K562 (cell line): ENCODE data around the gene LZTS2. TPM values are rescaled to one million over a fixed set of nuclear protein-coding genes. Genes with fewer than 3 reads are reported as not detected.

ENCODE experiments used
- AFF4 ChIP-seq: sonication (generic); formaldehyde crosslinking; IDR thresholded peaks from 2 replicates; pipeline ENCODE4 v1.8.0; 2023; ENCODE audit warnings: mild to moderate bottlenecking, missing genetic modification reagents
- ATF2 ChIP-seq: sonication (generic); formaldehyde crosslinking; IDR thresholded peaks from 2 replicates; pipeline ENCODE4 v1.8.1; 2022; ENCODE audit warnings: missing genetic modification reagents
- BDP1 ChIP-seq: IDR thresholded peaks from 3 replicates; pipeline ENCODE4 v1.6.1; 2011; ENCODE audit not compliant: insufficient read length, insufficient read depth
- CCAR2 ChIP-seq: fragments of 200-400 bp; formaldehyde crosslinking; IDR thresholded peaks from 2 replicates; pipeline ENCODE4 v1.6.1; 2017; ENCODE audit warnings: mild to moderate bottlenecking, low read depth, low read length
- CREM ChIP-seq: IDR thresholded peaks from 2 replicates; pipeline ENCODE4 v1.6.1; 2014; ENCODE audit warnings: antibody characterized with exemption, low read depth
- CTCF ChIP-seq, 3 experiments: IDR thresholded peaks in 2 of 3; conservative IDR thresholded peaks in 1 of 3; 2 replicates each; pipeline ENCODE4 v1.5.1; 2011 to 2012; ENCODE audit warnings: low read length in 3 of 3, mild to moderate bottlenecking in 3 of 3, control low read depth in 2 of 3, improper control_type of control experiment in 1 of 3, inconsistent platforms in 1 of 3, low read depth in 1 of 3, mixed read lengths in 1 of 3, moderate library complexity in 1 of 3; ENCODE audit not compliant: insufficient read depth in 2 of 3
- ETS1 ChIP-seq: conservative IDR thresholded peaks from 2 replicates; pipeline ENCODE4 v1.6.1; 2011; ENCODE audit warnings: low read depth, mild to moderate bottlenecking, low read length; ENCODE audit not compliant: control insufficient read depth
- HCFC1 ChIP-seq: IDR thresholded peaks from 2 replicates; pipeline ENCODE4 v1.6.1; 2012; ENCODE audit warnings: low read depth, low read length, improper control_type of control experiment
- HNRNPLL ChIP-seq: fragments of 200-400 bp; formaldehyde crosslinking; IDR thresholded peaks from 2 replicates; pipeline ENCODE4 v1.6.1; 2017; ENCODE audit warnings: low read length, low read depth, mild to moderate bottlenecking; ENCODE audit not compliant: poor library complexity, severe bottlenecking
- LEF1 ChIP-seq: fragments of 450-650 bp; IDR thresholded peaks from 2 replicates; pipeline ENCODE4 v1.6.1; 2016; ENCODE audit warnings: mild to moderate bottlenecking
- MNT ChIP-seq, 2 experiments: fragments of 450-650 bp; conservative IDR thresholded peaks; 2 replicates each; pipeline ENCODE4 v1.6.1; 2017; ENCODE audit warnings: mild to moderate bottlenecking in 2 of 2, moderate library complexity in 2 of 2
- MXI1 ChIP-seq: IDR thresholded peaks from 2 replicates; pipeline ENCODE4 v1.6.1; 2011; ENCODE audit warnings: low read depth, mild to moderate bottlenecking, improper control_type of control experiment, low read length
- POLR2H ChIP-seq: IDR thresholded peaks from 2 replicates; pipeline ENCODE4 v1.6.1; 2016; ENCODE audit warnings: missing genetic modification characterization, low read depth, mild to moderate bottlenecking, control low read depth, missing compliant biosample characterization, moderate library complexity
- RAD51 ChIP-seq: fragments of 450-650 bp; IDR thresholded peaks from 2 replicates; pipeline ENCODE4 v1.7.1; 2016; ENCODE audit warnings: low read depth, mild to moderate bottlenecking, borderline replicate concordance
- SMARCA4 ChIP-seq: fragments of 450-650 bp; IDR thresholded peaks from 2 replicates; pipeline ENCODE4 v1.6.1; 2016
- XRCC5 ChIP-seq: fragments of 200-400 bp; formaldehyde crosslinking; IDR thresholded peaks from 2 replicates; pipeline ENCODE4 v1.6.1; 2017; ENCODE audit warnings: low read depth, mild to moderate bottlenecking, low read length
- ZNF232 ChIP-seq: sonication (generic); formaldehyde crosslinking; IDR thresholded peaks from 2 replicates; pipeline ENCODE4 v1.8.0; 2022; ENCODE audit warnings: mild to moderate bottlenecking, missing genetic modification reagents
- ZNF551 ChIP-seq: fragments of 250-450 bp; sonication (Bioruptor Pico); IDR thresholded peaks from 2 replicates; pipeline ENCODE4 v1.5.0; 2021; ENCODE audit warnings: mild to moderate bottlenecking, moderate library complexity
- polyA plus RNA-seq, 8 experiments: library from polyadenylated mRNA; depleted of rRNA in 4 of 8; stranded (reverse) in 5 of 8; unstranded in 3 of 8; fragments of >200 nt; fragmentation: Nextera tagmentation in 2 of 8; fragmentation: Illumina TruSeq in 1 of 8; extraction: Ambion mirVana in 2 of 8; extraction: Trizol in 1 of 8; gene quantifications; 2 replicates each; pipeline versions ENCODE4 v1.2.1 to v1.2.3, GENCODE V29; 2011 to 2014; ENCODE audit warnings: inconsistent platforms in 1 of 8, missing spikeins in 1 of 8
- total RNA-seq, 7 experiments: library from RNA; depleted of rRNA in 6 of 7; stranded (reverse); fragments of >200 nt in 6 of 7; fragmentation: Illumina TruSeq in 2 of 7; extraction: Trizol in 2 of 7; gene quantifications; 2 replicates each; pipeline versions ENCODE4 v1.2.1 to v1.2.3, GENCODE V29; 2011 to 2021; ENCODE audit warnings: low replicate concordance in 1 of 7

LZTS2 gene
- total and polyA plus RNA-seq, 9 of the 15 experiments (the other 6 are each of a cell fraction or from before 2014, with no cell fraction given), result 0.23 to 42.5 (median 14.7) TPM

GRCh38 chr10:100996678-100997359 lies 2.8 kb upstream of the LZTS2 start (continued):
- 0 out of 2 replicates have a peak, but pooled peaks have one; percentile 53 for TF ChIP-seq ETS1
- no peak for TF ChIP-seq XRCC5
- no peak for TF ChIP-seq ZNF232 (CRISPR knock-in tag)
- no peak for TF ChIP-seq CTCF (IDR thresholded peaks at IDR 0.05 in 2 of 3, conservative IDR thresholded peaks at IDR 0.05 in 1 of 3; ENCODE audit: insufficient read depth in 2 of 3, low read depth in 1 of 3, low read length in 3 of 3)
- peak; percentile 20 for TF ChIP-seq HNRNPLL
- TF ChIP-seq ZNF551 (CRISPR knock-in tag), result no peak
- TF ChIP-seq ATF2 (CRISPR knock-in tag), result no peak
- no peak for TF ChIP-seq CCAR2
- TF ChIP-seq AFF4, result no peak
- TF ChIP-seq SMARCA4, result no peak
- no peak for TF ChIP-seq BDP1
- peak; percentile 88 for TF ChIP-seq RAD51
- no peak for TF ChIP-seq HCFC1
- TF ChIP-seq MXI1, result no peak
- no peak for TF ChIP-seq POLR2H (tag)
- TF ChIP-seq MNT (conservative IDR thresholded peaks at IDR 0.05), result no peak
- no peak for TF ChIP-seq CREM
- TF ChIP-seq LEF1, result no peak
